Measurements from ENCODE around the gene XKR3.

DNA sequence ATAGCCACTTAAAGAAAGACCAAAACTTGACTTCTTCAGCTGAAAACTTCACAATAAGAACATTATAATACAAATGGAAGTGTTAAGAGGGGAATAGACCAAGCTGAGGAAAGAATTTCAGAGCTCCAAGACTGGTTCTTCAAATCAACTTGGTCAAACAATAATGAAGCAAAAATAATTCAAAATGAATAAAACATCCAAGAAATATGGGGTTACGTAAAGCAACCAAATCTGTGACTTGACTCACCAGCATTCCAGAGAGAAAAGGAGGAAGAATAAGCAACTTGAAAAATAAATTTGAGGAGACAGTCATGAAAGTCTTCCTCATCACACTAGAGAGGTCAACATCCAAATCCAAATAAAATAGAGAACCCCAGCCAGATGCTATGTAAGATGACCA is 31.4 kb downstream of the XKR3 start:
- TF ChIP-seq CTCF (IDR thresholded peaks at IDR 0.05) (no peak), EP300 (IDR thresholded peaks at IDR 0.05) (no peak)
